Esophagus squamous epithelium (tissue), 4 donors: ENCODE measurements around the gene NGFR.

Experiments used
- POLR2A ChIP-seq, 4 donors: fragments of 450-650 bp; IDR thresholded peaks; one replicate each; pipeline ENCODE4 v1.6.1; 2017; ENCODE audit warnings: antibody characterized with exemption in 4 of 4, mild to moderate bottlenecking in 4 of 4, moderate library complexity in 3 of 4
- TF ChIP-seq, protein P1 (sequence below), 6 experiments: fragments of 450-650 bp in 4 of 6; fragments of 200-600 bp in 2 of 6; sonication (generic) in 2 of 6; IDR thresholded peaks; one replicate each; pipeline ENCODE4 v1.5.1; 2016 to 2019; ENCODE audit warnings: antibody characterized with exemption in 6 of 6, mild to moderate bottlenecking in 4 of 6, moderate library complexity in 4 of 6

DNA sequence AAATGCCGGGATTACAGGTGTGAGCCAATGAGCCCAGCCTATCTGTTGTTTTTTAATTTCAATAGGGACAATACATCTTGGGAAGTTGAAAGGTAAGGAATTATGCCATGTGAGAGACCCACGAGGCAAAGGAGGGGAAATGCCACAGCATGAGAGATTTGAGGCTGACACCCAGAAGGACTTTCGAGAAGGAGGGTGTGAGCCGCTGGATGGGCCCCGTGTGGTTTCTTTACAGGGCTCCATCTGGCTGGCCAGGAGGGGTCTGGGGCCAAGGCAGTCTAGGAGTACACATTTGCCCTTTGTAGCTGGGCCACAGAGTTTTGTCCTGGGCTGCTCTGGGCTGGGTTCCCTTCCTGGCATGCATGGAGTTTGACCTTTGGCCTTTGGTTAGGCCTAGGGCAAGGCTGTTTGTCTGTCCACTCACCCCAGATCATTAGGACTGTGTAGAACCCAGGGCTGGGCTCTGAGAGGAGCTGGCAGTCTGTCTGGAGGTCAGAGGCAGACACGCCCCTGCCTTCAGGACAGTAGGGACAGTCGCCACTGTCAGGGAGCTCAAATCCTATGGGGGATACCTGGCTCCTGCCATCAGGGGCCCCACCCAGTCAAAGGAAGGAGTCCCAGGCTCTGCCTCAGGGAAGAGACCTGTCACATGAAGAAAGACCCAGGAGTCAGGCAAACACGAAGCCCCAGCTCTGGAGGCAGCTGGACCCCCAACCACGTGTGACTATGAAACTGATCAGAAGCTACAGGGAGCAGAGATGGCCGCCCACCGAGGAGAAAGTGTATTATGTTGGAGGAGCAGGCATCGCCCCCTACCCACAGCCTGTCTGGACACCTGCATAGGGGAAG lies 56.4 kb downstream of the NGFR start:
- TF ChIP-seq, protein P1, sequence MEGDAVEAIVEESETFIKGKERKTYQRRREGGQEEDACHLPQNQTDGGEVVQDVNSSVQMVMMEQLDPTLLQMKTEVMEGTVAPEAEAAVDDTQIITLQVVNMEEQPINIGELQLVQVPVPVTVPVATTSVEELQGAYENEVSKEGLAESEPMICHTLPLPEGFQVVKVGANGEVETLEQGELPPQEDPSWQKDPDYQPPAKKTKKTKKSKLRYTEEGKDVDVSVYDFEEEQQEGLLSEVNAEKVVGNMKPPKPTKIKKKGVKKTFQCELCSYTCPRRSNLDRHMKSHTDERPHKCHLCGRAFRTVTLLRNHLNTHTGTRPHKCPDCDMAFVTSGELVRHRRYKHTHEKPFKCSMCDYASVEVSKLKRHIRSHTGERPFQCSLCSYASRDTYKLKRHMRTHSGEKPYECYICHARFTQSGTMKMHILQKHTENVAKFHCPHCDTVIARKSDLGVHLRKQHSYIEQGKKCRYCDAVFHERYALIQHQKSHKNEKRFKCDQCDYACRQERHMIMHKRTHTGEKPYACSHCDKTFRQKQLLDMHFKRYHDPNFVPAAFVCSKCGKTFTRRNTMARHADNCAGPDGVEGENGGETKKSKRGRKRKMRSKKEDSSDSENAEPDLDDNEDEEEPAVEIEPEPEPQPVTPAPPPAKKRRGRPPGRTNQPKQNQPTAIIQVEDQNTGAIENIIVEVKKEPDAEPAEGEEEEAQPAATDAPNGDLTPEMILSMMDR (IDR thresholded peaks at IDR 0.05): no peak
- TF ChIP-seq POLR2A (IDR thresholded peaks at IDR 0.05): no peak
